ENCODE measurements around the gene ZNF839.

Gene ZNF839

GRCh38 chr14:102387086-102387485, 67.5 kb downstream of the ZNF839 start:
- DNase-seq (ENCODE audit: low spot score): no peak

GRCh38 chr14:102389246-102389645, 69.7 kb downstream of the ZNF839 start:
- DNase-seq (ENCODE audit: low spot score): no peak

GRCh38 chr14:102390064-102390855, 70.7 kb downstream of the ZNF839 start:
- no peak for DNase-seq (ENCODE audit: low spot score)

All from NAMALWA (cell line).